VCaP (cell line): ENCODE measurements around the gene CTBP2.
"Not testable (repeated sequence)": the region's sequence is repeated elsewhere in the genome, so short reads cannot be mapped to it uniquely, and the experiment has no call there.

Experiments used
- H3K27ac ChIP-seq: fragments of 450-650 bp; 2 replicates; pipeline ENCODE4 v1.5.1; 2017
- TF ChIP-seq, protein P1 (sequence below): fragments of 450-650 bp; conservative IDR thresholded peaks from 2 replicates; pipeline ENCODE4 v1.5.1; 2017; ENCODE audit warnings: mild to moderate bottlenecking, moderate library complexity

The CTBP2 gene

DNA sequence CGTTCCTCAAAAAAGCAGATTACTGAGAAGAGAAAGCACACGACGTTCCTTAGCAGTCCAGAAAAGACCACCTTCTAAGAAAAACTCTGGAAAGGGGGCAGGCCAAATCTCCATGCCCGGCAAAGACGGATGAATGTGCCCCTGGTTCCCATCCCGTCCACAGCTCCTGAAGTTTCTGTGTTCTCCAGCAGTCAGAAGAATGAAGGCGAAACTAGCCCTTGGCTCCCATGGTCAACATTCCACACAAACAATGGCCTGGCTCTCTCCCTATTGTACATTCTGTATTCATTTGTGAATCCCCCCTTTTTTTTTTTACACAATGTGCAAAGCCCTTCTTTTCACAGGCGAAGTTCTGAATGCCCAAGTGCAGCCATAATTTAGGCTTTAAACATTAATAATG, 5.3 kb downstream of the CTBP2 start:
- TF ChIP-seq, protein P1, sequence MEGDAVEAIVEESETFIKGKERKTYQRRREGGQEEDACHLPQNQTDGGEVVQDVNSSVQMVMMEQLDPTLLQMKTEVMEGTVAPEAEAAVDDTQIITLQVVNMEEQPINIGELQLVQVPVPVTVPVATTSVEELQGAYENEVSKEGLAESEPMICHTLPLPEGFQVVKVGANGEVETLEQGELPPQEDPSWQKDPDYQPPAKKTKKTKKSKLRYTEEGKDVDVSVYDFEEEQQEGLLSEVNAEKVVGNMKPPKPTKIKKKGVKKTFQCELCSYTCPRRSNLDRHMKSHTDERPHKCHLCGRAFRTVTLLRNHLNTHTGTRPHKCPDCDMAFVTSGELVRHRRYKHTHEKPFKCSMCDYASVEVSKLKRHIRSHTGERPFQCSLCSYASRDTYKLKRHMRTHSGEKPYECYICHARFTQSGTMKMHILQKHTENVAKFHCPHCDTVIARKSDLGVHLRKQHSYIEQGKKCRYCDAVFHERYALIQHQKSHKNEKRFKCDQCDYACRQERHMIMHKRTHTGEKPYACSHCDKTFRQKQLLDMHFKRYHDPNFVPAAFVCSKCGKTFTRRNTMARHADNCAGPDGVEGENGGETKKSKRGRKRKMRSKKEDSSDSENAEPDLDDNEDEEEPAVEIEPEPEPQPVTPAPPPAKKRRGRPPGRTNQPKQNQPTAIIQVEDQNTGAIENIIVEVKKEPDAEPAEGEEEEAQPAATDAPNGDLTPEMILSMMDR = no peak
- peak overlapping the region; percentile 99 for H3K27ac ChIP-seq

DNA sequence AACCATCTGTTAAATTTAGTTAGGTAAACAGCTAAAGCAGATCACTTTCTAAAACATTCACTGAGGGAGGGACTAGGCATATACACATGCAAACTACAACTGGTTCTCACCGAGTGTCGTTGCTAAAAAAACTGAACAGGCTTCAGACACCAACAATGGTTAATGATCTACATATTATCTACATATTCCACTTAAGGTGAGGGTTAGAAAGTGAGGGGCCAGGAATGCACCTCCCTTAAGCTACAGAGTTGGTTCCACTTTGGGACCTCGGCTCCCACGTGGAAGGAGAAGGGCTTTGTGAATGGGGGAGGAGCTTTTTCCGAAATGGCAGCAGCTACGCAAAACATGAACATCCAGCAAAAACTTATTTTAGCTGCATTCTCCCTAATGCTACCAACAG, 5.8 kb downstream of the CTBP2 start:
- TF ChIP-seq, protein P1 = no peak
- H3K27ac ChIP-seq = peak overlapping the region; percentile 99

DNA sequence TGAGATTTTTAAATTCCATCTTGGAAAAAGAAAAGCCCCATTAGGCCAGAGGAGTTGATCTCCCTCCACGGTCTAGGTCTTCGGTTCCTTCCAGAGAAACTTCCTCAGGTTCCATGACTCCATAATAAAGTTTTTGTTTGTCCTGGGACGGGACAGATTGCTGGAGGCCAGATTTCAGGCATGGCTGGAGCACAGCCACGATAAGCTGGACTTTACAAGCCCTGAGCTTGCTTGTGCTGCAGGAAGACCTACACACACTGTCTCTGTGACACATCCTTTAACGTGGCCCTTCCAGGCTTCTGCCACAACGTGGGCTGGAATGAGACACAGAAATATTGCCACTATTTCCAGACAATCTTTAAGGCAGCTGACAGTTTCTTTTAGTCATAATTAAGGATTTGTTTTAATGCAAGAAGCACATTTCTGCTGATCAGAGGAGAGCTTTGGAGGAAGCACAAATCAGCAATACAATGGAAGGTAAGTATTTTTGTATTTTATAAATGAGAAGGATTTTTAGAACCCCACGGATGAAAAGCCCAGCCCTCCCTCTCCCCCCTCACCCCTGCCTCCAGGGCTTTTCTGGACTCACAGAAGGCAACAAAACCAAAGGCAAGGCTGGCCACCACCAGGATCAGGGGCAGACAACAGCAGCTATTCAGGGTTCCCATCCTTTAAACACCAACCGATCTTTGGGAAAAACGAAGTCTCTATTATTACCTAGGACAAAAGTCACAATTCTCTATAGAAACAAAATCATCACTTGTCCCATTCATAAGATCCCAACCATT, 6.5 kb downstream of the CTBP2 start:
- TF ChIP-seq, protein P1 = no peak
- peak overlapping the region; percentile 99 for H3K27ac ChIP-seq

DNA sequence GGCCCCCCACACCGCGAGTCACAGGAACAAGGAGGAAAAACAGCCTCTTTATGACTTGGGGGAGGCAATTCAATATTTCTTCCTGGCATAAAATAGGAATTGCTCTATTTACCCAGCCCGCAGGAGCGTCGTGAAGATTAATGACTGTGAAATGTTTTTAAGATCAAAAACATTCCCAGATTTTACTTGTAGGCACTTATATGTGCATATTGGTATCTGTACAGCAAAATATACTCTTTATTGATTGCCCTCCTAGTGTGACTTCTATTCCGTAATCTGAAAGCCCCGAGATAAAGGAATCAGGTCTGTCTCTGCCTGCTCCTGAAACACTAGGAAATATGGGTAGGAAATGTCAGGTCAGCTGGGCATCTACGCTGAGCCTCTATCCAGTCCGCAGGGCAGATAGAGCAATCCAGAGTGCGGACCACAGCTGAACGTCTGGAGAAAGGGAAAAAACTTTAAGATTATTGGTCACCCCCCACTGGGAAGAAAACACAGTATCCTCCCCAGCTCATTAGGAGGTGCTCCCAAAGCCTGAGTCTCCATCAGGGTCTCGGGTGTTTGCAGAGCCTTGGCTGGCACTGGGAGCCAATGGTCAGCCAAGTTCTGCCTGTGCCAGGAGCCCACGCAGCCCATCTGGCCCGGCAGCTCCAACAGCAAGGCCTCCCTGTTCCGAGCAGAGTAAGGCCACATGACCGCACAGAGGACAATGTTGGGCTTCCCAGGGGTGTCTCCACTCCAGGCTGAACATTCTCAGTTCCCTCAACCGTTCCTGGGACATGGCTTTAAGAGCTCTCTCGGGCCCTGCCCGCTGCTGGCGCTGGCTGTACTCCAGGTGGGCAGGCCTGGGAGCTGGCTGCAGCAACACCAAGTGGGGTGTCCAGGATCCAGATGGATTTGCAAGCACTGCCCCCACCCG, 7.7 kb downstream of the CTBP2 start:
- peak overlapping the region; percentile 99 for H3K27ac ChIP-seq
- TF ChIP-seq, protein P1 = no peak

DNA sequence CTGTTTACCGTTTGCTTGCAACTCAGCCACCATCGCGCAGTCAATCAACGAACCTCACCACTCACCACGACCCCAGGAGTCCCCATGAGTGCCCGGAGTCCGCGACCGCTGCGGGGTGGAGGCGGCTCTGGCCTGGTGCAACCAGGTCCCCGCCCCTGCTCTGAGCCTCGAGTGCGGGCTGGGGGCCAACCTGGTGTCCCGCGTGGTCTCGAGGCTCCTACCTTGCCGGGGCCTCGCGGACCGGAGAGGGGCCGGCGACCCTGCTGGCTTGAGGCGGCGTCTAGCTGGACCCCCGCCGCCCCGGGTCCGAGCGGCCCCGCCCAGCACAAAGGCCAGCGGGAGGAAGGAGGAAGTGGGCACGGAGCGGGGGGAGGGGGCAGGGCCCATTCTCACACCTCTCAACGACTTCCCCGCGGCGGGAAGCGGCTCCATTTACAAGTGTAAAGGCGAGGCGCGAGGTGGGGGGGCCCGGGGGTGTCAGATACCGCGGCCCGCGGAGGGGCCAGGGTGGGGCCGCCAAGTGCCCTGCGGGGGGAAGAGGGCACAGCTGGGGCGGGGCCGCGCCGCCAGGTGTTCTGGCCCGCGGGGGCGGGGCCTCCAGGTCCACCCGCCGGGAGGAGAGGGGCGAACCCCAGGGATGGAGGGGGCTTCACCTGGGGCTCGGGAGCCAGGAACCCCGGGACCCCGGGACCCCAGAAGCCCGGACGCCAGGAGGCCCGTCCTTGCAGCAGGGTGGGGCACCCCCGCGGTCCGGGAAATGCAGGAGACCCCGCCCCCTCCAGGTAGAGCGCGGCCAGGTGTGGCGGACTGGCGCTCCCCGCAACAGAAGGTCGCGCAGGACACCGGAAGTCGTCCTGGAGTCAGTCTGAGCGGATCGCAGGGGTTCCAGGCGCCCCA, 8.6 kb downstream of the CTBP2 start:
- H3K27ac ChIP-seq = peak overlapping the region; percentile 99
- TF ChIP-seq, protein P1 = no peak

DNA sequence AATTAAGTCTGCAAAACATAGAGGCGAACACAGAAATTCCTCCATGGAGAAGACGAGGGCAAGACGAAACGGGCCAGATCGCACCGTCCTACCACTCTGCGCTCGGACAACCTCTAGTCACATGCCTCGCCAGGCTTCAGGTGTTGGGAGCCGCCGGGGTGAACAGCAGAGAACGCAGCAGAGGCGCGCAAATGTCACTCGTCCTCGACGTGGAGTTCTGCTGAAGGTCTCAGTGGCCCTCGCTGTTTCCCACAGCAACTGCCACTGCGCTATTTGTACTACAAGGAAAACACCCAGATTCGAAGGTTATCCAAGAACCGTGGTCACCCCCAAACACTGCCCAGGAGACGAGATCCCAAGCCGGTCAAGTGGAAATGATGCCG, 9.2 kb downstream of the CTBP2 start:
- H3K27ac ChIP-seq = peak overlapping the region; percentile 99; the same call in 1 of the 2 replicates
- TF ChIP-seq, protein P1 = no peak

DNA sequence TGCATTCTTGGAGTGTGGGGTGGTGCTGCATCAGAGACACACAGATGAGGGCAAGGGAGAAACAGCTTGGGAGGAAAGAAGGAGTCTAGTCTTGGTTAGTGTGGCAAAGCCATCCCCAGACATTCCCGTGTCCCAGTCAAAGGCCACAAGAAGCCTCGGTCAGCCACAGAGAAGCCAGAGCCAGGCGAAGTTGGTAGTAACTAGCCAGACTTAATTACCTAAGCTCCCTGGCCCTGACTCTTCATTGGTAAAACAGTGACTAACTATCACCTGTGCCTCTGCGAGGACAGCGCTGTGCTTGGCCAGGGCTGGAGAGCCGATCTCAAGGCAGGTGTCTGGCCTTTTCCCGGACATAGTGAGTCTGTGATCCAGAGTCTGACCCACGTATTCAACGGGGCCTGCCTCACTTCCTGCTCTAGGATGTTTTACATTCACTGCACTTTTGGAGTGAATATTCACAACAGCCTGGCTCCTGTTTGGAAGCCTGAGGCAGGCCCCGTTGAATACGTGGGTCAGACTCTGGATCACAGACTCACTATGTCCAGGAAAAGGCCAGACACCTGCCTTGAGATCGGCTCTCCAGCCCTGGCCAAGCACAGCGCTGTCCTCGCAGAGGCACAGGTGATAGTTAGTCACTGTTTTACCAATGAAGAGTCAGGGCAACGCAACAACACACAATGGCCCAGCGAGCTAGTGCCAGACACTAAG, 9.8 kb downstream of the CTBP2 start:
- not testable (repeated sequence) for H3K27ac ChIP-seq
